Keratinocyte (primary cell): ENCODE data around the gene PRKAR1B. TPM values are rescaled to one million over a fixed set of nuclear protein-coding genes. Genes with fewer than 3 reads are reported as not detected.

Source experiments
- DNase-seq: peaks from one replicate; pipeline ENCODE4 v3.0.0-alpha.2; 2011; ENCODE audit warnings: low read depth, missing footprints, low spot score
- FAIRE-seq: peaks from 2 replicates; lab custom pipeline; 2011; peaks lifted over from hg19 to GRCh38; lab: Jason Lieb, UNC
- H2AFZ ChIP-seq: 2 replicates; pipeline ENCODE4 v1.6.0; 2012; ENCODE audit warnings: low read length, control low read depth, inconsistent platforms; ENCODE audit not compliant: control insufficient read depth
- H3K27ac ChIP-seq: 2 replicates; pipeline ENCODE4 v1.5.1; 2011; ENCODE audit warnings: low read length; ENCODE audit not compliant: control insufficient read depth, insufficient read depth
- H3K27me3 ChIP-seq: 3 replicates; pipeline ENCODE4 v1.6.0; 2011; ENCODE audit warnings: low read length; ENCODE audit not compliant: control insufficient read depth, insufficient read depth; ENCODE audit errors: extremely low read depth
- H3K36me3 ChIP-seq, 2 experiments: 2 replicates in 1 of 2; 3 replicates in 1 of 2; pipeline ENCODE4 v1.5.1; 2011; ENCODE audit warnings: low read length in 2 of 2, mild to moderate bottlenecking in 1 of 2; ENCODE audit not compliant: control insufficient read depth in 2 of 2, insufficient read depth in 2 of 2; ENCODE audit errors: extremely low read depth in 1 of 2
- H3K4me1 ChIP-seq: 3 replicates; pipeline ENCODE4 v1.5.1; 2011; ENCODE audit warnings: low read length; ENCODE audit not compliant: control insufficient read depth, insufficient read depth; ENCODE audit errors: extremely low read depth
- H3K4me2 ChIP-seq: 3 replicates; pipeline ENCODE4 v1.6.0; 2011; ENCODE audit warnings: low read depth, low read length; ENCODE audit not compliant: control insufficient read depth, insufficient read depth; ENCODE audit errors: extremely low read depth
- H3K4me3 ChIP-seq, 3 experiments: fragments of 200-600 bp in 1 of 3; sonication (generic) in 1 of 3; 2 replicates in 2 of 3; 3 replicates in 1 of 3; pipeline ENCODE4 v1.5.1; 2011 to 2016; ENCODE audit warnings: low read length in 3 of 3, mild to moderate bottlenecking in 3 of 3, control low read depth in 2 of 3, inconsistent platforms in 1 of 3, low read depth in 1 of 3, mixed read lengths in 1 of 3, mixed run types in 1 of 3, moderate library complexity in 1 of 3; ENCODE audit not compliant: control insufficient read depth in 2 of 3, insufficient read depth in 2 of 3; ENCODE audit errors: extremely low read depth in 1 of 3
- H3K79me2 ChIP-seq: 2 replicates; pipeline ENCODE4 v1.6.0; 2012; ENCODE audit warnings: low read length; ENCODE audit not compliant: control insufficient read depth, insufficient read depth
- H3K9ac ChIP-seq: 3 replicates; pipeline ENCODE4 v1.6.0; 2011; ENCODE audit warnings: low read length; ENCODE audit not compliant: control insufficient read depth, insufficient read depth; ENCODE audit errors: extremely low read depth
- H3K9me1 ChIP-seq: 3 replicates; pipeline ENCODE4 v1.6.0; 2011; ENCODE audit warnings: low read length; ENCODE audit not compliant: control insufficient read depth, insufficient read depth; ENCODE audit errors: extremely low read depth
- H3K9me3 ChIP-seq: 2 replicates; pipeline ENCODE4 v1.5.1; 2012; ENCODE audit warnings: low read depth, low read length; ENCODE audit not compliant: control insufficient read depth
- H4K20me1 ChIP-seq: 3 replicates; pipeline ENCODE4 v1.6.0; 2011; ENCODE audit warnings: low read length; ENCODE audit not compliant: control insufficient read depth, insufficient read depth; ENCODE audit errors: extremely low read depth
- EZH2 ChIP-seq: IDR thresholded peaks from one replicate; pipeline ENCODE4 v1.6.1; 2012; ENCODE audit warnings: inconsistent platforms, mild to moderate bottlenecking, low read length, moderate library complexity
- dilution Hi-C: fragments of 300-500 bp; cut with MboI; formaldehyde crosslinking; loops from one replicate; pipeline ENCODE4 v1.7.0; 2020; ENCODE audit warnings: low sequenced_read_pairs; ENCODE audit not compliant: extremely low pct_ligation_motif_present
- polyA plus RNA-seq, 5 experiments: library from polyadenylated mRNA; depleted of rRNA in 3 of 5; stranded (reverse) in 3 of 5; stranded (forward) in 1 of 5; unstranded in 1 of 5; fragments of >200 nt; gene quantifications; 1 replicate in 1 of 5; 2 replicates in 3 of 5; 3 replicates in 1 of 5; pipeline versions ENCODE4 v1.2.1 to v1.2.3, GENCODE V29; 2011 to 2012; ENCODE audit warnings: missing spikeins in 2 of 5, low read depth in 1 of 5, low replicate concordance in 1 of 5
- TF ChIP-seq, protein P1 (sequence below), 3 experiments: IDR thresholded peaks in 1 of 3; conservative IDR thresholded peaks in 1 of 3; optimal IDR thresholded peaks in 1 of 3; 2 replicates in 2 of 3; 3 replicates in 1 of 3; pipeline versions ENCODE3 to v1.5.1; 2011; ENCODE audit warnings: low read length in 3 of 3, mild to moderate bottlenecking in 3 of 3, moderate library complexity in 2 of 3, control low read depth in 1 of 3, inconsistent platforms in 1 of 3; ENCODE audit not compliant: insufficient read depth in 2 of 3; ENCODE audit errors: extremely low read depth in 1 of 3

Gene PRKAR1B
- polyA plus RNA-seq, 1 donor (not counting 4 experiments of a cell fraction or from before 2014, with no cell fraction given): 10.8 TPM

DNA sequence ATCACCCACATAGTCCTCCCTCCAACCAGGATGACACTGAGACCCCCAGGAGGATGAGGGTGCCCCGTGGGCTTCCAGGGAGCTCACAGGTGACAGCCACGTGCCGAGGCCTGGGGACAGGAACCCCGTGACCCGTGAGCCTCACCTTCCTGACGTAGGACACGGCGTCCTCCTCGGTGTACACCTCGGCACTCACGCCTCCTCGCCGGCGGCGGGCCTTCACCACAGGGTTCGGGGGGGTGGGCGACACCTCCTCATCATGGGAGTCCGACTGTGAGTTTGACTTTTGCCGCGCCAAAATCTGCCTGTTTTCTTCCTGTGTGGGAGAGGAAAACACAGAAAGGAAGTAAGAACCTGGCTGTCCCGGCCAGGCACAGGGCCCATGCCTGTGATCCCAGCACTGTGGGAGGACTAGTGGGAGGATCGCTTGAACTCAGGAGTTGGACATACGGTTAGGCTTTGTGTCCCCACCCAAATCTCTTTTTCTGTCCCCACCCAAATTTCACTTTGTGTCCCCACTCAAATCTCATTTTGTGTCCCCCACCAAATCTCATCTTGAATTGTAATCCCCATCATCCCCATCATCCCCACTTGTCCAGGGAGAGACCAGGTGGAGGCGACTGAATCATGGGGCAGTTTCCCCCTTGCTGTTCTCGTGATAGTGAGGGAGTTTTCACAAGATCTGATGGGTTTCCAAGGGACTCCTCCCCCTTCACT, 46.5 kb downstream of the PRKAR1B start:
- Histone ChIP-seq H3K79me2 (no peaks in the 10 kb centered on the region), H2AFZ (no peak overlapping the region), H3K27me3 (no peaks in the 10 kb centered on the region), H3K4me2 (no peak overlapping the region), H4K20me1 (no peaks in the 10 kb centered on the region), H3K27ac (no peak overlapping the region), H3K4me3 (no peak overlapping the region), H3K9me1 (no peaks in the 10 kb centered on the region), H3K9me3 (no peaks in the 10 kb centered on the region), H3K9ac (no peak overlapping the region), H3K36me3 (peaks cover 0 to 6% of the 10 kb centered on the region in 2 experiments), H3K4me1 (no peaks in the 10 kb centered on the region)
- dilution Hi-C loops: no loop called here
- no peak for DNase-seq
- no peak for TF ChIP-seq EZH2
- TF ChIP-seq, protein P1, sequence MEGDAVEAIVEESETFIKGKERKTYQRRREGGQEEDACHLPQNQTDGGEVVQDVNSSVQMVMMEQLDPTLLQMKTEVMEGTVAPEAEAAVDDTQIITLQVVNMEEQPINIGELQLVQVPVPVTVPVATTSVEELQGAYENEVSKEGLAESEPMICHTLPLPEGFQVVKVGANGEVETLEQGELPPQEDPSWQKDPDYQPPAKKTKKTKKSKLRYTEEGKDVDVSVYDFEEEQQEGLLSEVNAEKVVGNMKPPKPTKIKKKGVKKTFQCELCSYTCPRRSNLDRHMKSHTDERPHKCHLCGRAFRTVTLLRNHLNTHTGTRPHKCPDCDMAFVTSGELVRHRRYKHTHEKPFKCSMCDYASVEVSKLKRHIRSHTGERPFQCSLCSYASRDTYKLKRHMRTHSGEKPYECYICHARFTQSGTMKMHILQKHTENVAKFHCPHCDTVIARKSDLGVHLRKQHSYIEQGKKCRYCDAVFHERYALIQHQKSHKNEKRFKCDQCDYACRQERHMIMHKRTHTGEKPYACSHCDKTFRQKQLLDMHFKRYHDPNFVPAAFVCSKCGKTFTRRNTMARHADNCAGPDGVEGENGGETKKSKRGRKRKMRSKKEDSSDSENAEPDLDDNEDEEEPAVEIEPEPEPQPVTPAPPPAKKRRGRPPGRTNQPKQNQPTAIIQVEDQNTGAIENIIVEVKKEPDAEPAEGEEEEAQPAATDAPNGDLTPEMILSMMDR (optimal IDR thresholded peaks at IDR 0.05 in 1 of 3, IDR thresholded peaks at IDR 0.05 in 1 of 3, conservative IDR thresholded peaks at IDR 0.05 in 1 of 3; ENCODE audit: extremely low read depth in 1 of 3, insufficient read depth in 2 of 3, low read length in 3 of 3): no peak
- FAIRE-seq: no peak

DNA sequence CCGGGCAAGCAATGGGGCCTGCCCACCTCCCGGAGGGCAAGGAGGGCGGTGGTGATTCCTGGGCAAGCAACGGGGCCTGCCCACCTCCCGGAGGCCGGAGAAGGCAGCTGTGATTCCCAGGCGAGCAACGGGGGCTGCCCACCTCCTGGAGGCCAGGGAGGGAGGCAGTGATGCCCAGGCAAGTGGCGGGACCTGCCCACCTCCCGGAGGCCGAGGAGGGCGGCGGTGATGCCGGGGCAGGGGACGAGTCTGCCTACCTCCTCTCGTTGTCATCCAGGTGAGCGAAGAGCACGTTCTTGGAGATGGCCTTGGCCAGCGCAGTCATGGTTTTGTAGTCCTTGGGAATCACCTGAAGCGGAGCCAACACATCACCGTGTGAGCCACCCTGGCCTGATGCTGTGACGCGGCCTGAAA, 50.1 kb downstream of the PRKAR1B start:
- Histone ChIP-seq H3K9me3 (peaks cover 2% of the 10 kb centered on the region), H3K4me3 (no peak overlapping the region), H3K9me1 (no peaks in the 10 kb centered on the region), H3K4me2 (no peak overlapping the region), H3K79me2 (no peaks in the 10 kb centered on the region), H3K27me3 (no peaks in the 10 kb centered on the region), H3K4me1 (no peaks in the 10 kb centered on the region), H4K20me1 (no peaks in the 10 kb centered on the region), H3K27ac (no peak overlapping the region), H3K36me3 (peaks cover 0 to 6% of the 10 kb centered on the region in 2 experiments), H3K9ac (no peak overlapping the region), H2AFZ (no peak overlapping the region)
- DNase-seq (no peak), FAIRE-seq (no peak)
- dilution Hi-C loops: no loop called here
- no peak for TF ChIP-seq EZH2
- TF ChIP-seq, protein P1 (optimal IDR thresholded peaks at IDR 0.05 in 1 of 3, IDR thresholded peaks at IDR 0.05 in 1 of 3, conservative IDR thresholded peaks at IDR 0.05 in 1 of 3; ENCODE audit: extremely low read depth in 1 of 3, insufficient read depth in 2 of 3, low read length in 3 of 3): no peak
